Activated CD4-positive, alpha-beta T cell treated with anti-CD3 and anti-CD28 coated beads, Interleukin-2, amount 10 ng/mL, durations not matched to agents 24 days and 14 days (primary cell): ENCODE results near the gene SNAP47. TPM values are rescaled to one million over a fixed set of nuclear protein-coding genes. Genes with fewer than 3 reads are reported as not detected.

Source experiments
- DNase-seq: peaks from one replicate; pipeline ENCODE4 v3.0.0; 2022
- H3K27ac Mint-ChIP-seq: one replicate; pipeline ENCODE4 v1.8.0; 2022; ENCODE audit warnings: mild to moderate bottlenecking, mixed read lengths
- H3K27me3 Mint-ChIP-seq: one replicate; pipeline ENCODE4 v1.8.0; 2022; ENCODE audit warnings: mixed read lengths
- H3K36me3 Mint-ChIP-seq: one replicate; pipeline ENCODE4 v1.8.0; 2022; ENCODE audit warnings: low read depth, mild to moderate bottlenecking, mixed read lengths
- H3K4me1 Mint-ChIP-seq: one replicate; pipeline ENCODE4 v1.8.0; 2021; ENCODE audit warnings: mixed read lengths
- H3K4me3 Mint-ChIP-seq: one replicate; pipeline ENCODE4 v1.8.0; 2022; ENCODE audit warnings: mild to moderate bottlenecking, moderate library complexity, mixed read lengths
- H3K9me3 Mint-ChIP-seq: one replicate; pipeline ENCODE4 v1.8.0; 2021; ENCODE audit warnings: mixed read lengths
- intact Hi-C: fragments of 100-400 bp; cut with micrococcal nuclease; formaldehyde crosslinking; loops from one replicate; pipeline ENCODE4 v1.15.1; 2023
- total RNA-seq: library from RNA; stranded (reverse); gene quantifications from 2 replicates; pipeline ENCODE4 v1.2.3, GENCODE V29; 2022

Gene SNAP47
- total RNA-seq, 1 donor from 2014 or later: 30.9 TPM

DNA sequence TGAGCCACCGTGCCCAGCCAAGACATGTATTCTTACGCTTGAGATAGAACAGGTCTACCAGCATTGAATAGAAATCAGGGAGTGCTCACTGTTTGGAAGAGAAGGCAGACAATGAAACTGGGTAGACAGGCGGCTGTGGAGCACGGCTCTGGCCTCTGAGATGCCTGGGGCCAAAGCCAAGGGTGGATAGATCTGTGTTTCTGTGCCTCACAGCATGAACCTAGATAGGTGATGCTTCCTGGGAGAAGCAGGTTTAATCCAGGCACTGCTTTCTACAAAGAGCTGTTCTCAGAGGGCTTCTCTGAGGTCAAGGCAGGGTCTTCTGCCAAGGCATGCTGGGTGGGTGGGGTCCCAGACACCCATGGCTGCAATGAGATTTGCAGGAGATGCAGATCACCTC lies 55.6 kb downstream of the SNAP47 start:
- DNase-seq: peak; percentile 57
- no peaks in the 10 kb centered on the region for H3K36me3 Mint-ChIP-seq
- intact Hi-C loops: no loop called here
- no peaks in the 10 kb centered on the region for H3K9me3 Mint-ChIP-seq
- peaks cover 9% of the 10 kb centered on the region for H3K27me3 Mint-ChIP-seq
- peaks cover 12% of the 10 kb centered on the region for H3K4me1 Mint-ChIP-seq
- H3K4me3 Mint-ChIP-seq: no peak overlapping the region
- no peak overlapping the region for H3K27ac Mint-ChIP-seq

DNA sequence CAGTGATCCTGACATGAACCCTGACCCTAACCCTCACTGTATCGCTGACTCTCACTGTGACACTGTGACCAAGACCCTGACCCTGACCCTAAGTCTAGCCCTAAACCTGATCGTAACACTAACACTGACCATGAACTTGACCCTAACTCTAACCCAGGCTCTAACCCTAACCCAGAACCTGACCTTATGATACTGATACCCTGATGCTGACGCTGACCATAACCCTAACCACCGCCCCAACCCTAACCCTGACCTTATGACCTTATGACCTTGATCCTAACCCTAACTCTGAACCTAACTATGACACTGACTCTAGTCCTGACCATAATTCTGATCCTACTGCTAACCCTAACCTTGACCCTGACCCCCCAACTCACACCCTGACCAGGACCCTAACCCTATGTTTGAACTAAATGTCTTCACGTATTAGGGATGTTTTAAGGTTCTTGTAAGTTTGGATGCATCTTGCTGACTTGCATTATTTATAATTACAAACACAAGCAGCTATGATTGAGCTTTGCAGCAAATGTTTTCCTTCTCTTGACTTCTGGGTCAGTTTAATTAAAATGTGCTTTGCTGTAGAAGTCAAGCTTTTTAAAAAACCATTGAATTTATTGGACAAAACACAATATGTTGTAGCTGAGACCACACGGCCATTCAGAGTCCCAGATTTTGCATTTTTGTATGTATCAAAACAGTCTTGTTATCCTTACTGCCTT lies 56.3 kb downstream of the SNAP47 start:
- peaks cover 7% of the 10 kb centered on the region for H3K27me3 Mint-ChIP-seq

DNA sequence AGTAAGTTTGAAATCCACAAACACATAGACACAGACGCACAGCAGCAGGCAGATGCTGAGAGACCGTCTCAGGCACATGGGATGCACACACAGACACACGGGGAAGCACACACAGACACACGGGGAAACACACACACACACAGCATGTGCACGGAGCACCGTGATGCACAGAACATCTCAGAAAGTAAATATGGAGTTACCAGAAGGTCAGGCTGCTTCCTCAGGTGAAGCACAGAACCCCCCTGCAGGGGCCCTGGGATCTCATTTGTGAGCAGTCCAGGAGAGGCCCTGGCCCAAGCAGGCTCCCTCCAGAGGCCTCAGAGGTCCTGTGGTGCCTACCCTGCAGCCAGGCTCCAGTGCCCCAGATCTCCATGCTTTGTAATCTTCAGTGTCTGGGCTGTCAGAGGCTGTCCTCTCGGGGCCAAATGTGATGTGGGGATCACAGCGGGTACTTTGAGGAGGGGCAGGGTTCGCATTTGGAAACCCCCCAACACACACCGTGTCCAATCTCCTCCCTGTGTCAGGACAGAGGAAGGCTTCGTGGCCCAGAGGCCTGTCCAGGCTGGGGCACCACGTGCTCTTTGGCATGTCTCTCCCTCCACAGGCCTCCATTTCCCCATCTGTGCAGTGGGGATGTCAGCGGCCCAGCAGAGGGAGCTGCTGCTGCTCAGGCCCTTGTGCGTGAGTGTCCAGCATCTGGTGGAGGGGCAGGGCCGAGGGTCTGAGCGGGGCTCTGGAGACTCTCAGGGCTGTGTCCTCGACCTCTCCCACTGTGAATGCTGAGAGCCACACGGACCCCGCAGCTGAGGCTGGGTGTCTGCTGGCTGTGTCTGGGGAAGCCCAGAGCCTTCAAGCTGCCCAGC lies 57.2 kb downstream of the SNAP47 start:
- Mint-ChIP-seq H3K4me1 (peaks cover 3% of the 10 kb centered on the region), H3K27me3 (peaks cover 7% of the 10 kb centered on the region), H3K4me3 (no peak overlapping the region), H3K9me3 (no peaks in the 10 kb centered on the region), H3K36me3 (no peaks in the 10 kb centered on the region), H3K27ac (no peak overlapping the region)
- intact Hi-C loops: no loop called here
- peak; percentile 55 for DNase-seq

More for the DNA sequence above, 56.3 kb downstream of the SNAP47 start:
- H3K4me3 Mint-ChIP-seq: no peak overlapping the region
- no peaks in the 10 kb centered on the region for H3K36me3 Mint-ChIP-seq
- no peak overlapping the region for H3K27ac Mint-ChIP-seq
- peak; percentile 48 for DNase-seq
- intact Hi-C loops: no loop called here
- no peaks in the 10 kb centered on the region for H3K9me3 Mint-ChIP-seq
- peaks cover 8% of the 10 kb centered on the region for H3K4me1 Mint-ChIP-seq

DNA sequence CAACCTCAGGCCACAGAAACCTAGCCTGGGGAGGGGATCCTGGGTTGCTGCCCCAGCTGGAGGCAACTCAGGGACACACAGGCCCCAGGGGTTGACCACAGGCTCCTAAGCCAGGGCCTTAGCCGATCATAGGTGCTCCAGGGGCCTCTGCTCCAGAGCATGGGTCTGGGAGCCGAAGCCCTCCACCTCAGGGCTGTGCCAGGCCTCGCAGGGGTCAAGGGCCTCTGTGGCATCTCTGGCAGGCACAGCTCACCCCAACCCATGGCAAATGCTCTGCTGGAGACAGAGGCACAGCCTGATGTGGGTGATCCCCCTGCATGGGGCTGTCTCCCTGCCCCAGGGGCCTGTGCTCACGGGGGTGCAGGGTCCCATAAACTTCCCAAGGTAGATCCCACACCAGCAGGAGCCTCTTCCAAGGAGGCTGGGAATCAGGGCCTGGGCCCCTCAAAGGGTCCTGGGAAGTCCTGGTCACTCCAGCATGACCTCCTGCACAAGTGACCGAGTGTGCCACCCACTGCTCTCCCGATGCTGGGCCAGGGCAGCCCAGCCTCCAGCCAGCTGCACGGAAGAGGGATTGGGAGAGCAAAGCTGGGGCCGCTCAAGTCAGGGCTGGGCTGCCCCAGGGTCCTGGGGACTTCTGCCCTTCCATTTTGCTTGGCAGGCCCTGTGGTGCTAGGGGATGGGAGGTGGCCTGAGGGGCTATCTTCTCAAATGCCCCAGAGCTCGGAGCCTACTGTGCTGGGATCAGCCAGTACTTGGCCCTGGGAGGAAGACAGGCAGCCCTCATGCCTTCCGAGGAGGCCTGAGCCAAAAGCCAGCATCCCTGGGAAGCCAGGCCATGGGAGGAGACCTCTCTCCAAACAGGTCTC lies 58.1 kb downstream of the SNAP47 start:
- H3K9me3 Mint-ChIP-seq: no peaks in the 10 kb centered on the region
- peaks cover 2% of the 10 kb centered on the region for H3K4me1 Mint-ChIP-seq
- DNase-seq: peak; percentile 54
- intact Hi-C loops: no loop called here
- H3K27me3 Mint-ChIP-seq: peaks cover 7% of the 10 kb centered on the region
- no peak overlapping the region for H3K27ac Mint-ChIP-seq
- no peaks in the 10 kb centered on the region for H3K36me3 Mint-ChIP-seq
- H3K4me3 Mint-ChIP-seq: no peak overlapping the region

DNA sequence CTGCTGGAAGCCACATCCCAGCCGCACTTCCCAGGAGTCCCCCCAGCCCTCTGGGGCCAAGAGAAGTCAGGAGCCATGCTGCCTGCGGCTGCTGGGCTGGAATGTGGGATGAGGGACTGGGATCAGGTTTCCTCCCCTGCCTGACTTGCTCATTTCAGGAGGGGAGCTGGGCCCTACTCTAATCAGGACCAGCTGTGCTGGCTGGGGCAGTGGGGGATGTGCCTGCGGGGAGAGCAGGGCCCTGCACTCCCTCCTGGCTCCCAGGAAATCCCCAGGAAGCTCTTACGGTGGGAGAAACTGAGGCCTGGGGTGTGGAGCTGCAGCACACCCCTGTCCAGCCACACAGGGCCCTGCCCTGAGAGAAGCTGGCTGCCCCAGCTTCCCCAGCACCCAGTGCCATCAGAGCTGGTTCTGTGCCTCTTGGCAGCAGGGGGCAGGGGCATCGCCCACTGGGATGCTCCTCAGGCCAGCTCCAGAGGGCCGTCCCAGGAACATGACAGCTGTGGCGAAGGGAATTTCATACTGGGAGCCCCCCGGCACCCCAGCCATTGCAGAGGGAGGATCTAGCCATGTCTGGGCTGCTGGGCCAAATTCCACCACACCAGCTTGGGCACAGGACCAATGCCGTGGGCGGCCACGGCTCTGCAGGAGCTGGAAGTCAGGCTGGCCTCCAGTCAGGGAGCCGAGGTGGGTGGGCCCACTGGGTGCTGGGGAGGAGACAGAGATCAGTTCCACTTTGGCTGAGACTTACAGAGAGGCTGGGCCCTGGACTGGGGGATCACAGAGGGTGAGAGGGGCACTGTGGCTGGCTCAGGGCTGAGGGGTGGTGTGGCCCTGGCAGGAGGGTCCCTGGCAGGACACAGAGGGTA lies 58.9 kb downstream of the SNAP47 start:
- Mint-ChIP-seq H3K27me3 (peaks cover 6% of the 10 kb centered on the region), H3K4me1 (peaks cover 2% of the 10 kb centered on the region), H3K36me3 (no peaks in the 10 kb centered on the region), H3K4me3 (no peak overlapping the region), H3K27ac (no peak overlapping the region), H3K9me3 (no peaks in the 10 kb centered on the region)
- no peak for DNase-seq
- intact Hi-C loops: no loop called here

DNA sequence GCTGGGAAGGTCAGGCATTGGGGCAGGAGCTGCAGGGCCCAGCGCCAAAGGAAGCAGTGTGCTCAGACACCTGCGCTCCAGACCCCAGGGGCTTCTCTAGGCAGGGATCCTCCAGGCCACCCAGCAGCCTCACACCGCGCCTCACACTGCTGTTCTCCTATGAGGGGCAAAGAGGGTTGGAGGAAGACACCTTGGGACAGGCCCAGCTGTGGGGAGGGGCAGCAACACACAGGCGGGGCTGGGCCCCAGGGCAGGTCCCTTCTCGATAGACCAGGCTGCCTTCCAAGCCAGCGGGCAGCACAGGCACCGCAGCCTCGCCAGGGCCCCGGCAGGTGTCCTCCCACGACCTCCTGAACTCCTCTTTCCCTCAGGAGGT lies 59.6 kb downstream of the SNAP47 start:
- Mint-ChIP-seq H3K9me3 (no peaks in the 10 kb centered on the region), H3K4me3 (no peak overlapping the region), H3K27ac (no peak overlapping the region), H3K27me3 (peaks cover 4% of the 10 kb centered on the region), H3K36me3 (no peaks in the 10 kb centered on the region), H3K4me1 (no peaks in the 10 kb centered on the region)
- DNase-seq: peak; percentile 48
- intact Hi-C loops: no loop called here

DNA sequence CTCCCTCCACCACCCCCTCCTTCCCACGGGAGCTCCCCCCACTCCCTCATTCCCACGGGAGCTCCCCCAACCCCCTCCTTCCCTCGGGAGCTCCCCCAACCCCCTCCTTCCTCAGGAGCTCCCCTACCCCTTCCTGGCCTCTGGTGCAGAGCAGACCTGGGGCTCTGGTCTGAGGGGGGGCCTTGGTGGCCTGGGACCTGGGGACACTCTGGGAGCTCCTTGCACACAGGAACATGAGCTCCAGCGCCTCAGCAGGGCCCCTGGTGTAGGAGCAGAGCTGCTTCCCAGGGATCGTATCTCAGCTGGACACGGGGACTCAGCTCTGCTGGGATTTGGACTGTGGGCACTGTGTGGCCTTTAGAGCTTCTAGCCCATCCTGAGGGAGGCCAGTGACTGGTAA lies 60.5 kb downstream of the SNAP47 start:
- Mint-ChIP-seq H3K9me3 (no peaks in the 10 kb centered on the region), H3K4me3 (no peak overlapping the region), H3K27me3 (peaks cover 5% of the 10 kb centered on the region), H3K36me3 (no peaks in the 10 kb centered on the region), H3K27ac (no peak overlapping the region), H3K4me1 (no peaks in the 10 kb centered on the region)
- intact Hi-C loops: no loop called here
- no peak for DNase-seq

DNA sequence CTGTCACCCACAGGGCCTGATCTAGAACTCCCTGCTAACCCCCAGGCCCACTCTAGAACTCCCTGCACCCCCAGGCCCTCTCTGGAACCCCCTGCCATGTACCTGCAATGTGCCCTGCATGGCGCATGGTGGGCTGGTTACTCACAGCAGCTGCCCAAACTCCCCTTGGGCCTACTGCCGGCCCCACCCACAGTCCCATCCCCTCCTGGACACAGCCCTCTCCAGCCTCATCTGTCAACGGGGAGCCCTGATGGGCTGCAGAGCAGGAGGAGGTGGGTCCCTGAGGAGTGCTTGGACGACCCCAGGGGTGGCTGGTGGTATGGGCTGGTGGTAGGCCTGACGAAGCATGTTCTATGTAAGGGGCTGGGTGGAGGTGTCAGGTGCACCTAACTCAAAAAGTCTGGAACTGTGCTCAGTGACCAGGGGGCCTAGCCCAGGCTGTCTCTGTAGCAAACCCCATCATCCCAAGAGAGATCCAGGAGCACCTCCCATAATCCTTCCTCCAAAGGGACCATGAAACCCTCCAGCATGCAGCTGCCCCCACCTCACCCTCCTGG lies 61.2 kb downstream of the SNAP47 start:
- intact Hi-C loops: no loop called here
- H3K9me3 Mint-ChIP-seq: no peaks in the 10 kb centered on the region
- no peak overlapping the region for H3K4me3 Mint-ChIP-seq
- DNase-seq: no peak
- H3K36me3 Mint-ChIP-seq: no peaks in the 10 kb centered on the region
- H3K27me3 Mint-ChIP-seq: peaks cover 5% of the 10 kb centered on the region
- no peaks in the 10 kb centered on the region for H3K4me1 Mint-ChIP-seq
- no peak overlapping the region for H3K27ac Mint-ChIP-seq

DNA sequence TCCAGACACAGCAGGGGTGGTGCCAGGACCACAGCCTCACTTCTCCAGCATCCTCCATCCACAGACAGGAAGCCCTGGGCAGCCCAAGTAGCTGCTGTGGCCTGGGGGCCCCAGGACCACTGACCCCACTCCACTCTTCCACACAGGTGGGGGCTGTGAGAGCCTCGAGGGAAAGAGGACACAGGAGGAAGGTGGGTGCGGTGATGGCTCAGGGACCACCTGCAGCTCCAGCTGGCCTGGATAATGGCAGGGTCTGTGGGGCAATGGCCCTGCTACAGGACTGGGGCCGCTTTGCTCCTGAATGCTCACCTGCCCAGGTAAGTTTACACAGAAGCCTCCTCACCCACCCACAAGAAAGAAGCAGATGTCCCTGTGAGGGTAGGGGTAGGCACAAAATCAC lies 61.9 kb downstream of the SNAP47 start:
- Mint-ChIP-seq H3K27me3 (peaks cover 7% of the 10 kb centered on the region), H3K36me3 (no peaks in the 10 kb centered on the region), H3K27ac (no peak overlapping the region), H3K4me3 (no peak overlapping the region), H3K9me3 (no peaks in the 10 kb centered on the region), H3K4me1 (no peaks in the 10 kb centered on the region)
- intact Hi-C loops: no loop called here
- DNase-seq: no peak

DNA sequence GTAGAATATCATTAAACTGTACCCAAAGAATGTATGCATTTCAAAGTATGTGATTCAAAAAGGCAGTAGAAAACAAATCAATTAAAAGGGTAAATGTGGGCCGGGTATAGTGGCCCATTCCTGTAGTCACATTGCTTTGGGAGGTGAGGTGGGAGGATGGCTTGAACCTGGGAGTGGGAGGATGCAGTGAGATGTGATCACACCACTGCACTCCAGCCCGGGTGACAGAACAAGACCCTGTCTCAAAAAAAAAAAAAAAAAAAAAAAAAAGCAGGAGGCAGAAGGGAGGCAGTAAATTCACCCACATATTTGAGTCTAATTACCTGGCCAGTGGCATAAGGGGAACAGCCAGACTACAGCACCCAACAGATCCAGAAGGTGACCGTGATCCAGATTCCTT lies 62.4 kb downstream of the SNAP47 start:
- no peaks in the 10 kb centered on the region for H3K9me3 Mint-ChIP-seq
- no peak overlapping the region for H3K27ac Mint-ChIP-seq
- no peaks in the 10 kb centered on the region for H3K36me3 Mint-ChIP-seq
- peaks cover 11% of the 10 kb centered on the region for H3K27me3 Mint-ChIP-seq
- no peak overlapping the region for H3K4me3 Mint-ChIP-seq
- intact Hi-C loops: no loop called here
- DNase-seq: no peak
- H3K4me1 Mint-ChIP-seq: no peaks in the 10 kb centered on the region

DNA sequence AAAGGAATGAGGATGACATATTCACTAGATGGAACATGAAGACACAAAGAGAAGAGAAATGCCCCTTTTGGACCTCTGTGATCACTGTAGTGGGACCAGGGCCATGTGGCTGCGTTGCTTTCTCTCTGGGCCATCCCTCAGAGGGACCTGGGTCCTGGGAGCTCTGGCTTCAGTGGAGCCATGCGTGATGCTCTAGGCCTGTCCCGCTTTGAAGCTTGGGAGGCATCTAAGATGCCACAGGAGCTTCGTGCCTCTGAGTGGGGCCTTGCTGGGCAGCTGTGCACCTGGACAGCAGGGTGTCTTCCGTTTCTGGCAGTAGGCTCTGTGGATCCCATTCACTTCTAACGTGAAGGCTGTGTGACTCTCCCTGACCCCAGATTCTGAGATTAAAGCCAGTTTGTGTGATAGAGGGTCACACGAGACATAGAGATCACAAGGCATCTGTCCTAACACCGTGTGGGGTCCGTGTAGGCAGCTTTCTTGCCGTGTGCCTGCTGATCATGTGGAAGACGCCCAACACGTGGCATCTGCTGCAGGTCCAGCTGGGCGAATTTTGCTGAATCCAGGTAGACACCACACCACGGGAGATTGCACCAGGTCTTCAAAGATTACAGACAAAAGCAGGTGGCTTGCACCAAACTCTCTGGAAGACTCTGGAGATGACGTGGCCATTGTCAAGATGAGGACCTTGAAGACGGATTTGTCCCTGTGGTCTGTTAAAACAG lies 63.0 kb downstream of the SNAP47 start:
- no peak overlapping the region for H3K4me3 Mint-ChIP-seq
- H3K9me3 Mint-ChIP-seq: no peaks in the 10 kb centered on the region
- DNase-seq: no peak
- no peak overlapping the region for H3K27ac Mint-ChIP-seq
- H3K36me3 Mint-ChIP-seq: no peaks in the 10 kb centered on the region
- no peaks in the 10 kb centered on the region for H3K4me1 Mint-ChIP-seq
- H3K27me3 Mint-ChIP-seq: peaks cover 14% of the 10 kb centered on the region
- intact Hi-C loops: no loop called here

DNA sequence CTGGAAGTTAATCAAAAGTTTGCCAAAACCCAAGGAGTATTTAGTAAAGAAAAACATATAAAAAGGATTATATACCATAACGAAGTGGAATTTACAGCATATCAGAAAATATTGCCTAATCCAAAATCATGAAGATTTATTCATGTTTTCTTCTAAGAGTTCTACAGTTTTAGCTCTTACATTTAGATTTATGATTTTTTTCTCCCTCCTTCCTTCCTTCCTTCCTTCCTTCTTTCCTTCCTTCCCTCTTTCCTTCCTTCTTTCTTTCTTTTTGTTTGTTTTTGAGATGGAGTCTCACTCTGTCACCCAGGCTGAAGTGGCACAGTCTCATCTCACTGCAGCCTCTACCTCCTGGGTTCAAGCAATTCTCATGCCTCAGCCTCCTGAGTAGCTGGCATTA lies 64.5 kb downstream of the SNAP47 start:
- Mint-ChIP-seq H3K9me3 (no peaks in the 10 kb centered on the region), H3K27me3 (peaks cover 18% of the 10 kb centered on the region), H3K4me3 (no peak overlapping the region), H3K36me3 (no peaks in the 10 kb centered on the region), H3K27ac (no peak overlapping the region), H3K4me1 (no peaks in the 10 kb centered on the region)
- intact Hi-C loops: no loop called here
- DNase-seq: no peak
